Muscle of leg (tissue), 11 donors: ENCODE results near the gene CXorf49. TPM values are rescaled to one million over a fixed set of nuclear protein-coding genes. Genes with fewer than 3 reads are reported as not detected.
"Not testable (repeated sequence)": the region's sequence is repeated elsewhere in the genome, so short reads cannot be mapped to it uniquely, and the experiment has no call there.

Experiments used
- DNase-seq: peaks from one replicate; pipeline ENCODE4 v3.0.0; 2013
- H3K27ac ChIP-seq: one replicate; pipeline ENCODE4 v1.5.1; 2013; ENCODE audit warnings: mild to moderate bottlenecking, low read length, control low read depth
- H3K27me3 ChIP-seq: one replicate; pipeline ENCODE4 v1.6.1; 2013; ENCODE audit warnings: low read length; ENCODE audit not compliant: control insufficient read depth, insufficient read depth
- H3K36me3 ChIP-seq: one replicate; pipeline ENCODE4 v1.6.1; 2013; ENCODE audit warnings: low read length; ENCODE audit not compliant: control insufficient read depth, insufficient read depth
- H3K4me1 ChIP-seq: one replicate; pipeline ENCODE4 v1.6.1; 2013; ENCODE audit warnings: low read length; ENCODE audit not compliant: control insufficient read depth, insufficient read depth
- H3K4me3 ChIP-seq: one replicate; pipeline ENCODE4 v1.5.1; 2013; ENCODE audit warnings: low read length, control low read depth
- H3K9me3 ChIP-seq: replicated peaks from 2 replicates; pipeline ENCODE4 v1.6.1; 2013; ENCODE audit warnings: low read depth, low read length; ENCODE audit not compliant: control insufficient read depth
- WGBS: methylation state at CpG from one replicate; pipeline ENCODE4 v1.1.5; 2013; ENCODE audit warnings: missing lambda C conversion rate; ENCODE audit not compliant: insufficient coverage; 5-methylcytosine and 5-hydroxymethylcytosine counted together
- polyA plus RNA-seq, 8 donors: library from polyadenylated mRNA; unstranded; fragments of 120-200 nt; gene quantifications; one replicate each; pipeline versions ENCODE4 v1.2.1 to v1.2.3, GENCODE V29; 2013; ENCODE audit warnings: inconsistent platforms in 1 of 8, low replicate concordance in 1 of 8; ENCODE audit not compliant: insufficient read length in 8 of 8, insufficient read depth in 1 of 8
- total RNA-seq: library from RNA; stranded (reverse); fragments of 120-200 nt; gene quantifications from one replicate; pipeline ENCODE4 v1.2.4, GENCODE V29; 2013

CXorf49 gene
- total and polyA plus RNA-seq, 9 donors: 0.09 TPM; not detected in 8

DNA sequence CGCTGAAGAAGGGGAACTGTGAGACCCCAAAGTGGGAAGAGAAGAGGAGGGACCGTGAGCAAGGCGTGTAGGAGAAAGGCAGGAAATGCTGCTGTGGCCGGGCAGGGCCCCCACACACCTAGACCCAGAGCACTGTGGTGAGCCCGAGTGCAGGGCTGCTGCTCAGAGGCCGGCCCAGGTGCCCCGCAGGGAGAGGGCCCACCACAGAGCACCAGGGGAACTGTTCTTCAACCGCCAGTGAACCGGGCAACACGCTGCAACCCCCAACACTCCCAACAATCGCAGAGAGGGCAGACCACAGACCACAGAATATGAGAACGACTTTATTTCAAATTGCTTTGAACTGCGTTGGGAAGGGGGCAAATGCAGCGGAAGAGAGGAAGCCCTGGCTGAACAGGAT, 4.0 kb downstream of the CXorf49 start:
- not testable (repeated sequence) for H3K4me3 ChIP-seq, H3K4me1 ChIP-seq
- no CpG with 5 or more reads among the region's 14 CpGs for WGBS

DNA sequence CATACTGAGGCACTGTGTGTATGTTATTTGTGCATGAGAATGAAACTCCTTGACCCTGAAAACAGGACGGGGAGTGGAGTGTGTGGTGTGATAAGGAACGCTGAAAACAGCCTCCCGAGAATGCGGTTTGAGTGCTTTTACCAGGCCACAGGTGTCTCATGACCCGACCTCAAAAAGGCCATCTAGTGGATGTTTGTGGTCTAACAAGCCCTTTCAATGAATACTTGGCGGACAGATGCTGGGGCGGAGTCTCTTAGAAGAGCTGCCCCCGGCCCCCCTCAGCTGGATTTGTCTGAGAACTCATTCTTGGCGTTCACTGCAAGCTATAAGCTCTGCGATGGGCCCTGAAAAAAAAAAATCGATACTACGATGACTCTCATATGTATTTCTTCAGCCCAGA, 15.2 kb downstream of the CXorf49 start:
- no CpG with 5 or more reads among the region's 12 CpGs for WGBS
- not testable (repeated sequence) for DNase-seq, H3K9me3 ChIP-seq, H3K4me1 ChIP-seq, H3K4me3 ChIP-seq, H3K36me3 ChIP-seq, H3K27me3 ChIP-seq, H3K27ac ChIP-seq

More for the DNA sequence above, 4.0 kb downstream of the CXorf49 start:
- not testable (repeated sequence) for H3K9me3 ChIP-seq, H3K27ac ChIP-seq, H3K36me3 ChIP-seq, DNase-seq, H3K27me3 ChIP-seq

DNA sequence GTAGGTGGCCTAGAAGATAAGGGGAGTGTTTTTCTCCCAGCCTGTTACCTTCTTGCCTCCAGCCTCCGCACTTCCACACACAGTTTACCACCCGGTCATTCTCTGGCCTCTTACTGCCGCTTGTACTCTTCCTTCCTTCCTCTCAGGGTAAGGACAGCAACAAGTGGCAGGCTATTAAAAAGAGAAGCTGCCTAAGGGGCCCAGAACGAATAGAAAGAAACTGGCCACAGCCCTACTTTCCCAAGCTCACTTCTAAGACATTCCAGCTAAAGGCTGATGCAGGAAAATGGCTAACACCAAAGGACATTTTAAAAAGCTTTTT, 19.1 kb downstream of the CXorf49 start:
- not testable (repeated sequence) for H3K4me3 ChIP-seq, H3K27ac ChIP-seq, H3K4me1 ChIP-seq, H3K9me3 ChIP-seq, DNase-seq, H3K27me3 ChIP-seq, H3K36me3 ChIP-seq
- no CpG with 5 or more reads among the region's 4 CpGs for WGBS

DNA sequence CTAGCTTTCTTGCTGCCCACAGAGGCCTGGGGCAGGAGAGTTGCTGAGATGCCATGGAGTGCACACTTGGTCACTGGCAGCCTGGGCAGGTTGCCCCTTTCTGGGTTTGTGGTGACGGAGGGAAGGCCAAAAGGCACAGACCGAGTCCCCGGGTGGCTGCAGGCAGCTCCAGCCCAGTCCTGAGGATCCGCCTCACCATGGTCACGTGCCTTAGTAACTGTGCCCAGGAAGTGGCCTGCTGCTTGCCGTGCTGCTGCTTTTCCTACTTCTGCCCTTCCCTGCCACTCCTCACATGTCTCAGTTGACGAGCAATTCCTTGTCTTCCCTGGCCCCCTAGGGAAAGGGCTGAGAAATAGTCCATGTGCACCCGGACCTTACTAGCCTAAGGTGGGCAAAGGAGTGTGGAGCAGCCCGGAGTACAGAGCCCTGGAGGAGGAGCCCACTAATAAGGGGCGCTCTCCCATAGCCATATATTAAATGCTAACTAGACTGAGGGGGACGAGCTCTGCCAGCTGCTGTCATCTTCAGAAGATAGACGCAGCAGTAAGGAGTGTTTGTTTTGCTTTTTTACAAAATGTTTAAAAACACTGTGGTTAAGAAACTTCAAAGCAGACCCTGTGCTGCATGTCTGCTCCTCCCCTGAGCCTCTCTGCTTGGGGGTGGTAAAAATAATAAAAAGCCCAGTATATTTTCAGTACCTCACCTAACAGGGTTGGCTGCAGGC, 19.6 kb downstream of the CXorf49 start:
- WGBS: no CpG with 5 or more reads among the region's 12 CpGs
- not testable (repeated sequence) for H3K36me3 ChIP-seq, H3K9me3 ChIP-seq, H3K27ac ChIP-seq, DNase-seq, H3K27me3 ChIP-seq, H3K4me3 ChIP-seq, H3K4me1 ChIP-seq

DNA sequence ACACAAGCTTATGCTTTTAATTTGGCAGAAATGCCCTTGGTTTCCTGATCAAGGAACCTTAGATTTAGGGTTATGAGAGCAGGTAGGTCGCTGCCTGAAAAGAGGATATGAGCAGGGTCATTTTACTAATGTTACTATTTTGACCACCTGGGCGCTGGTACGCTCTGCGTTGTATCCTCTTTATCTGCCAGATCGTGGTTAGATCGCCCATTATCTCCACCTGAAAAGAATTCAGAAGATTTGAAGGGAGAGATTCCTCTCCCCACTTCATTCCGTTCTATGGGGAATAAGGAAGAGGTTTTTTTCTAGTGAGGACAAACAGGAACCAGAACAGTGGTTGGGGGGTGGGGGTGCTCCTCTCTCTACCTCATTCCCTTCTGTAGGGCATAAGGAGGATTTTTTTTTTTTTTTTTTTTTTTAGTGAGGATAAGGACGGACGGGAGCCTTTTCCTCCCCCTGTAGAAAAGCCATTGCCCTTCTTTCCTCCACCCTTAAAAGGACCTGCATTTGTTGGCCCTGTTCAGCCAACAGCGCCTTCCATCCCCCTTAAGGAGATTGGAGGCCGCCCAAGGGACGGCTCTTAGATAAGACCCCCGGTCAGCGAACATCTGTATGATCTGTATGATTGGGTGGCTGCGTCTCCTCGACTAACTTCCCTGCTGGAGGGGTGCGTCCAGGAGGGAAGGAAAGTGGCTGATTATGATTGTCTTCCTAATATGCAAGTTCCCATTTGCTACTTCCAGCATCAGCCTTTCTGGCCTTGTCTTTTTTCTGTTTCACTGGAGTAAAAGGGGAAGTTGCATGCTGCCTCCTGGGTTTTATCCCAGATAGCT, 20.4 kb downstream of the CXorf49 start:
- WGBS: no CpG with 5 or more reads among the region's 17 CpGs
- DNase-seq, H3K27me3 ChIP-seq, H3K4me3 ChIP-seq, H3K4me1 ChIP-seq, H3K27ac ChIP-seq, H3K9me3 ChIP-seq, H3K36me3 ChIP-seq: not testable (repeated sequence)

DNA sequence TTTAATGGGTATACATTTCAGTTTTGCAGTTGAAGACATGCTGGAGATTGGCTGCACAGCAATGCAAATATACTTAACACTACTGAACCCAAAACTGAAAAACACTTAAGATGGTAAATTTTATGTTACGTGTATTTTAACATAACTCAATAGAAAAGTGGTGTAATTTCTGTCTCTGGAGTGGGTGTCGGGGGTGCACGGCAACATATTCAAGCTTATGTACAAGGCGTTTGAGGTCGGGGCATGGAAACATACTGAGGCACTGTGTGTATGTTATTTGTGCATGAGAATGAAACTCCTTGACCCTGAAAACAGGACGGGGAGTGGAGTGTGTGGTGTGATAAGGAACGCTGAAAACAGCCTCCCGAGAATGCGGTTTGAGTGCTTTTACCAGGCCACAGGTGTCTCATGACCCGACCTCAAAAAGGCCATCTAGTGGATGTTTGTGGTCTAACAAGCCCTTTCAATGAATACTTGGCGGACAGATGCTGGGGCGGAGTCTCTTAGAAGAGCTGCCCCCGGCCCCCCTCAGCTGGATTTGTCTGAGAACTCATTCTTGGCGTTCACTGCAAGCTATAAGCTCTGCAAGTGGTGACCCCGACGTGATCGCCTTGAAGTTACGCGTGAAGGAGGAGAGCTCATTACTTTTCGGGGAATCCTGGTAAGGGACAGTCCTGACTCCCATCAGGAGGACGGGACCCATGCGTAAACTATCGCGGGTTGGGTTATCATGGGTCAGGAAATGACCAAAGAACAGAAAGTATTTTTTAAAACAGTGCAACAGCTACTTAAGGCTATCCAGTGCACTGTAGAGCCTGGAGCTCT, 21.2 kb downstream of the CXorf49 start:
- DNase-seq, H3K27me3 ChIP-seq, H3K4me1 ChIP-seq, H3K4me3 ChIP-seq, H3K36me3 ChIP-seq, H3K9me3 ChIP-seq, H3K27ac ChIP-seq: not testable (repeated sequence)
- WGBS: no CpG with 5 or more reads among the region's 24 CpGs

DNA sequence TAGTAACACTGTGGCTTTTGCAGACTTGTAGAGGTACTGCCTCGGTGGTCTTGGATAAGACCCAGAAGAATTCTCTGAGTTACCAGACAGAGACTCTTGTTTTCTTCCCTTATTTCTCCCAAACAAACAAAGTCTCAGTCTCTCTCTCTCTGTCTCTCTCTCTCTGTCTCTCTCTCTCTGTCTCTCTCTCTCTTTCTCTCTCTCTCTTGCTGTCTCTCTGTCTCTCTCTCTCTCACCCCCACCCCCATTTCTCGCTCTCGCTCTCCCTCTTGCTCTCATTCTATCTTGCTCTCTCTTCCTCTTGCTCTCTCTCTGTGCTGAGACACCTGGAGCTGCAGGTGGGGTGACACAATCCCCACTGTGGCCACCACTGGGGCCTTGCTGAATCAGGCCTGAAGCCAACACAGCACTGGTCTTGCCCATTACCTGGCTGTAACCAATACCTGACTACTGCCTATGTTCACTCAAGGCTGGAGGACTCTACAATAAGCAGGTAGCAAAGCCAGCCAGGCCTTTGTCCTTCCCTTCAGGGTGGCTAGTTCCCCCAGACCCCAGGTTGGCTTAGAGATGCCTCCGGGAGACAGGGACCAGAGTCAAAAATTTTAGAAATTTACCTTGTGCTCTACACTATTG, 38.4 kb downstream of the CXorf49 start:
- 71% methylated on average over 4 of the region's 4 CpGs for WGBS
- Histone ChIP-seq H3K27ac (no peak overlapping the region), H3K36me3 (no peaks in the 10 kb centered on the region), H3K4me3 (no peak overlapping the region), H3K4me1 (no peaks in the 10 kb centered on the region), H3K9me3 (no peaks in the 10 kb centered on the region), H3K27me3 (peaks cover 3% of the 10 kb centered on the region)
- DNase-seq: no peak

DNA sequence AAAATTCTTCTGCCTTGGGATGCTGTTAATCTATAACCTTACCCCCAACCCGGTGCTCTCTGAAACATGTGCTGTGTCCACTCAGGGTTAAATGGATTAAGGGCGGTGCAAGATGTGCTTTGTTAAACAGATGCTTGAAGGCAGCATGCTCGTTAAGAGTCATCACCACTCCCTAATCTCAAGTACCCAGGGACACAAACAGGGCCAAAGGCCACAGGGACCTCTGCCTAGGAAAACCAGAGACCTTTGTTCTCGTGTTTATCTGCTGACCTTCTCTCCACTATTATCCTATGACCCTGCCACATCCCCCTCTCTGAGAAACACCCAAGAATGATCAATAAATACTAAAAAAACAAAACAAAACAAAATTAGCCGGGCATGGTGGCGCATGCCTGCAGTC, 40.9 kb downstream of the CXorf49 start:
- not testable (repeated sequence) for H3K27ac ChIP-seq, H3K9me3 ChIP-seq, DNase-seq, H3K4me1 ChIP-seq, H3K36me3 ChIP-seq, H3K27me3 ChIP-seq, H3K4me3 ChIP-seq
- 87% methylated on average over 2 of the region's 6 CpGs for WGBS

DNA sequence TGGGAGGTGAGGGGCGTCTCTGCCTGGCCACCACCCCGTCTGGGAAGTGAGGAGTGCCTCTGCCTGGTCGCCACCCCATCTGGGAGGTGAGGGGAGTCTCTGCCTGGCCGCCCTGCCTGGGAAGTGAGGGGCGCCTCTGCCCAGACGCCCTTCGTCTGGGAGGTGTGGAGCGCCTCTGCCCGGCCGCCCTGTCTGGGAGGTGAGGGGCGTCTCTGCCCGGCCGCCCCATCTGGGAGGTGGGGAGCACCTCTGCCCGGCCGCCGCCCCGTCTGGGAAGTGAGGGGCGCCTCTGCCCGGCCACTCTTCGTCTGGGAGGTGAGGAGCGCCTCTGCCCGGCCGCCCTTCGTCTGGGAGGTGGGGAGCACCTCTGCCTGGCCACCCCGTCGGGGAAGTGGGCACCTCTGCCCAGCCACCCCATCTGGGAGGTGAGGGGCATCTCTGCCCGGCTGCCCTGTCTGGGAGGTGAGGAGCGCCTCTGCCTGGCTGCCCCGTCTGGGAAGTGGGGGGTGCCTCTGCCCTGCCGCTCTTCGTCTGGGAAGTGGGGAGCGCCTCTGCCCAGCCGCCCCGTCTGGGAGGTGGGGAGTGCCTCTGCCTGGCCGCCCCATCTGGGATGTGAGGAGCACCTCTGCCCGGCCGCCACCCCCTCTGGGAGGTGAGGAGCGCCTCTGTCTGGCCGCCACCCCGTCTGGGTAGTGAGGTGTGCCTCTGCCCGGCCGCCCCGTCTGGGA, 41.9 kb downstream of the CXorf49 start:
- not testable (repeated sequence) for H3K4me3 ChIP-seq, H3K27me3 ChIP-seq, DNase-seq, H3K4me1 ChIP-seq, H3K27ac ChIP-seq, H3K9me3 ChIP-seq, H3K36me3 ChIP-seq
- WGBS: 92% methylated on average over 26 of the region's 43 CpGs
